B cell (primary cell): ENCODE data around the gene SETBP1. TPM values are rescaled to one million over a fixed set of nuclear protein-coding genes. Genes with fewer than 3 reads are reported as not detected.

ENCODE experiments used
- ATAC-seq: fragments of 200-7000 bp; cut with Tn5 transposase; one replicate; pipeline ENCODE4 v1.10.0; 2021; ENCODE audit warnings: low read depth, mild to moderate bottlenecking, moderate number of reproducible peaks, moderate library complexity
- CTCF ChIA-PET: fragments of 350-600 bp; sonication (Branson Sonifier 250); formaldehyde crosslinking; loops from one replicate; lab custom pipeline; 2021; ENCODE audit warnings: antibody characterized with exemption, inconsistent platforms; lab: Charles Lee
- POLR2A ChIA-PET: fragments of 350-600 bp; sonication (Branson Sonifier 250); formaldehyde crosslinking; loops from one replicate; lab custom pipeline; 2021; ENCODE audit warnings: antibody characterized with exemption; lab: Charles Lee
- DNase-seq: peaks from one replicate; pipeline ENCODE4 v3.0.0; 2013
- H2AFZ ChIP-seq: 2 replicates; pipeline ENCODE4 v1.6.1; 2012; ENCODE audit warnings: mild to moderate bottlenecking, low read depth, low read length; ENCODE audit not compliant: insufficient read depth, poor library complexity, severe bottlenecking
- H3K27ac ChIP-seq, 2 donors: 1 replicate in 1 of 2; 2 replicates in 1 of 2; pipeline ENCODE4 v1.5.1; 2012 to 2013; ENCODE audit warnings: low read length in 2 of 2, mild to moderate bottlenecking in 2 of 2, moderate library complexity in 1 of 2
- H3K27me3 ChIP-seq, 4 experiments: fragments of 200-600 bp in 1 of 4; sonication (generic) in 1 of 4; replicated peaks in 1 of 4; 1 replicate in 2 of 4; 2 replicates in 2 of 4; pipeline versions ENCODE4 v1.6.1 to v1.7.0; 2013 to 2016; ENCODE audit warnings: low read length in 3 of 4, mild to moderate bottlenecking in 2 of 4, mixed read lengths in 1 of 4, moderate library complexity in 1 of 4; ENCODE audit not compliant: insufficient read depth in 4 of 4, control insufficient read depth in 3 of 4; ENCODE audit errors: control extremely low read depth in 1 of 4
- H3K36me3 ChIP-seq, 2 experiments: replicated peaks in 1 of 2; 1 replicate in 1 of 2; 2 replicates in 1 of 2; pipeline versions ENCODE4 v1.6.1 to v1.7.1; 2013; ENCODE audit warnings: low read length in 1 of 2; ENCODE audit not compliant: insufficient read depth in 2 of 2, control insufficient read depth in 1 of 2; ENCODE audit errors: control extremely low read depth in 1 of 2, extremely low read depth in 1 of 2
- H3K4me1 ChIP-seq, 2 donors: fragments of 200-600 bp in 1 of 2; sonication (generic) in 1 of 2; 1 replicate in 1 of 2; 2 replicates in 1 of 2; pipeline versions ENCODE4 v1.5.1 to v1.6.1; 2013 to 2017; ENCODE audit warnings: low read length in 2 of 2; ENCODE audit not compliant: control insufficient read depth in 2 of 2, insufficient read depth in 2 of 2
- H3K4me2 ChIP-seq: replicated peaks from 2 replicates; pipeline ENCODE3; 2012; ENCODE audit warnings: mild to moderate bottlenecking, low read depth, low read length; ENCODE audit not compliant: poor library complexity, severe bottlenecking
- H3K4me3 ChIP-seq, 5 experiments: fragments of 200-600 bp in 1 of 5; sonication (generic) in 1 of 5; 1 replicate in 3 of 5; 2 replicates in 2 of 5; pipeline versions ENCODE4 v1.5.1 to v1.7.0; 2011 to 2016; ENCODE audit warnings: low read length in 4 of 5, mild to moderate bottlenecking in 4 of 5, low read depth in 2 of 5, control low read depth in 1 of 5, moderate library complexity in 1 of 5; ENCODE audit not compliant: insufficient read depth in 1 of 5; ENCODE audit errors: control extremely low read depth in 1 of 5, extremely low read depth in 1 of 5
- H3K79me2 ChIP-seq: fragments of 200-600 bp; sonication (generic); one replicate; pipeline ENCODE4 v1.6.0; 2016; ENCODE audit warnings: low read length; ENCODE audit not compliant: control insufficient read depth, insufficient read depth
- H3K9ac ChIP-seq: fragments of 200-600 bp; sonication (generic); 2 replicates; pipeline ENCODE4 v1.6.1; 2017; ENCODE audit warnings: mild to moderate bottlenecking, low read length, moderate library complexity
- H3K9me3 ChIP-seq, 3 donors: one replicate each; pipeline versions ENCODE4 v1.6.1 to v1.7.1; 2013; ENCODE audit warnings: low read length in 2 of 3; ENCODE audit not compliant: control insufficient read depth in 2 of 3, insufficient read depth in 1 of 3; ENCODE audit errors: control extremely low read depth in 1 of 3
- H4K20me1 ChIP-seq: 2 replicates; pipeline ENCODE4 v1.6.0; 2012; ENCODE audit warnings: mild to moderate bottlenecking, low read length; ENCODE audit not compliant: insufficient read depth, control insufficient read depth, poor library complexity, severe bottlenecking
- H3K27ac Mint-ChIP-seq: one replicate; pipeline ENCODE4 v1.8.0; 2021; ENCODE audit warnings: mixed read lengths
- H3K27me3 Mint-ChIP-seq: one replicate; pipeline ENCODE4 v1.8.0; 2021; ENCODE audit warnings: mixed read lengths
- H3K4me1 Mint-ChIP-seq: one replicate; pipeline ENCODE4 v1.8.0; 2021; ENCODE audit warnings: mixed read lengths
- H3K4me3 Mint-ChIP-seq: one replicate; pipeline ENCODE4 v1.8.0; 2021; ENCODE audit warnings: mixed read lengths
- H3K9me3 Mint-ChIP-seq: one replicate; pipeline ENCODE4 v1.8.0; 2022; ENCODE audit warnings: mixed read lengths; ENCODE audit not compliant: insufficient read depth
- EZH2 ChIP-seq: IDR thresholded peaks from 2 replicates; pipeline ENCODE4 v1.6.1; 2012; ENCODE audit warnings: borderline replicate concordance, low read depth, mild to moderate bottlenecking, moderate library complexity, low read length; ENCODE audit not compliant: insufficient read depth, poor library complexity, severe bottlenecking
- WGBS: methylation state at CpG from one replicate; pipeline ENCODE4 v1.1.5; 2013; ENCODE audit warnings: missing lambda C conversion rate; ENCODE audit not compliant: insufficient coverage; 5-methylcytosine and 5-hydroxymethylcytosine counted together
- intact Hi-C: fragments of 100-400 bp; cut with micrococcal nuclease; formaldehyde crosslinking; loops from one replicate; pipeline ENCODE4 v1.10.0; 2022
- polyA plus RNA-seq: library from polyadenylated mRNA; depleted of rRNA; stranded (reverse); fragments of >200 nt; gene quantifications from 2 replicates; pipeline ENCODE4 v1.2.3, GENCODE V29; 2012
- total RNA-seq, 2 donors: library from RNA; stranded (reverse); fragments of 120-200 nt in 1 of 2; gene quantifications; 1 replicate in 1 of 2; 2 replicates in 1 of 2; pipeline versions ENCODE4 v1.2.3 to v1.2.4, GENCODE V29; 2013 to 2022
- TF ChIP-seq, protein P1 (sequence below): fragments of 200-600 bp; IDR thresholded peaks from one replicate; pipeline ENCODE4 v1.8.0; 2022; ENCODE audit warnings: antibody characterized with exemption, mild to moderate bottlenecking

Gene SETBP1
- total and polyA plus RNA-seq, 2 donors (not counting 1 experiment from before 2014, with no cell fraction given) = 15.1 to 129 TPM

- no peaks in the 10 kb centered on the region for H3K27me3 Mint-ChIP-seq
- H3K4me1 Mint-ChIP-seq = peaks cover 7% of the 10 kb centered on the region
- no CpG with 5 or more reads among the region's 2 CpGs for WGBS
- no peak overlapping the region for H3K4me3 Mint-ChIP-seq
- no peaks in the 10 kb centered on the region for H4K20me1 ChIP-seq
- no peak overlapping the region for H3K9ac ChIP-seq
- ChIA-PET POLR2A (no interaction called here), CTCF (interaction anchor here (0.9 to 4.3 kb wide), 2 partner anchors 541 kb away, joined by 3 to 17 read pairs; no protein-coding TSS in a partner anchor)
- ATAC-seq (no peak), DNase-seq (no peak)
- H2AFZ ChIP-seq = no peak overlapping the region
- intact Hi-C loops = loop anchor here (10.0 kb wide), 2 partner anchors 683 to 713 kb away; no protein-coding TSS in a partner anchor
- H3K4me1 ChIP-seq = no peaks in the 10 kb centered on the region
- TF ChIP-seq, protein P1, sequence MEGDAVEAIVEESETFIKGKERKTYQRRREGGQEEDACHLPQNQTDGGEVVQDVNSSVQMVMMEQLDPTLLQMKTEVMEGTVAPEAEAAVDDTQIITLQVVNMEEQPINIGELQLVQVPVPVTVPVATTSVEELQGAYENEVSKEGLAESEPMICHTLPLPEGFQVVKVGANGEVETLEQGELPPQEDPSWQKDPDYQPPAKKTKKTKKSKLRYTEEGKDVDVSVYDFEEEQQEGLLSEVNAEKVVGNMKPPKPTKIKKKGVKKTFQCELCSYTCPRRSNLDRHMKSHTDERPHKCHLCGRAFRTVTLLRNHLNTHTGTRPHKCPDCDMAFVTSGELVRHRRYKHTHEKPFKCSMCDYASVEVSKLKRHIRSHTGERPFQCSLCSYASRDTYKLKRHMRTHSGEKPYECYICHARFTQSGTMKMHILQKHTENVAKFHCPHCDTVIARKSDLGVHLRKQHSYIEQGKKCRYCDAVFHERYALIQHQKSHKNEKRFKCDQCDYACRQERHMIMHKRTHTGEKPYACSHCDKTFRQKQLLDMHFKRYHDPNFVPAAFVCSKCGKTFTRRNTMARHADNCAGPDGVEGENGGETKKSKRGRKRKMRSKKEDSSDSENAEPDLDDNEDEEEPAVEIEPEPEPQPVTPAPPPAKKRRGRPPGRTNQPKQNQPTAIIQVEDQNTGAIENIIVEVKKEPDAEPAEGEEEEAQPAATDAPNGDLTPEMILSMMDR = no peak
- no peak for TF ChIP-seq EZH2
- H3K9me3 ChIP-seq = peaks cover 0 to 6% (median 0%) of the 10 kb centered on the region in 3 donors
- no peak overlapping the region for H3K4me2 ChIP-seq
- H3K27ac Mint-ChIP-seq = no peak overlapping the region
- H3K27ac ChIP-seq = no peak overlapping the region
- H3K9me3 Mint-ChIP-seq = peaks cover 8% of the 10 kb centered on the region
- no peaks in the 10 kb centered on the region for H3K36me3 ChIP-seq
- no peak overlapping the region for H3K4me3 ChIP-seq
- no peaks in the 10 kb centered on the region for H3K79me2 ChIP-seq
- no peaks in the 10 kb centered on the region for H3K27me3 ChIP-seq
Measured at GRCh38 chr18:44671914-44672313, 8.8 kb upstream of the SETBP1 start.

DNA sequence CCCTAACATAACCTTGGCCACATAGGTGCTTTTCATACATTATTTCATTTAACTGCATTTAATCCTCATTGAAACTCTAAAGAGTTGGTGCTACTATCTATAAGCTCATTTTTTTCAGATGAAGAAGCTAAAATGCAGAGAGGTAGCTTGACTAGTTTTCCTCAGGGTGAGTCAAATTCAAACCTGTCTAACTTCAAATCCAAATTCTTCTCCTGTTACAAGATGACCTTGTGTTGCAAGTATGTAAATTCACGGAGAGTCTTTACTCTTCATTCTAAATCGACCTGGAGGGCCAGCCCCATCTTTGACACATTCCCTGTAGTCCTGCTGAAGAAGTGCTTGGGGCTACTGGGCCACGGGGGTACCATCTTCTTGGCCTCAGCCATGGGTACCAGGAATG is 8.2 kb upstream of the SETBP1 start:
- Histone ChIP-seq H3K27me3 (no peaks in the 10 kb centered on the region), H3K9me3 (peaks cover 0 to 6% (median 0%) of the 10 kb centered on the region in 3 donors), H3K4me3 (no peak overlapping the region), H2AFZ (no peak overlapping the region), H3K9ac (no peak overlapping the region), H3K79me2 (no peaks in the 10 kb centered on the region), H3K27ac (no peak overlapping the region), H4K20me1 (no peaks in the 10 kb centered on the region), H3K4me2 (no peak overlapping the region), H3K36me3 (no peaks in the 10 kb centered on the region), H3K4me1 (no peaks in the 10 kb centered on the region)
- 100% methylated on average over 3 of the region's 3 CpGs for WGBS
- no peak for TF ChIP-seq EZH2
- TF ChIP-seq, protein P1 = no peak
- ChIA-PET POLR2A (no interaction called here), CTCF (interaction anchor here (4.3 kb wide), 1 partner anchor 540 kb away, joined by 17 read pairs; no protein-coding TSS in a partner anchor)
- H3K4me3 Mint-ChIP-seq = no peak overlapping the region
- H3K27ac Mint-ChIP-seq = no peak overlapping the region
- DNase-seq = no peak
- no peaks in the 10 kb centered on the region for H3K27me3 Mint-ChIP-seq
- H3K4me1 Mint-ChIP-seq = peaks cover 7% of the 10 kb centered on the region
- intact Hi-C loops = loop anchor here (10.0 kb wide), 2 partner anchors 682 to 712 kb away; no protein-coding TSS in a partner anchor
- peaks cover 8% of the 10 kb centered on the region for H3K9me3 Mint-ChIP-seq
- ATAC-seq = no peak
